DMS53 treated with DMSO at 0.1 percent for 48 hours (cell line): ENCODE data around the gene SLC10A7.
A peak's percentile ranks its signal among the peaks of the same experiment; 100 is the strongest.

Experiments used
- DNase-seq: peaks from one replicate; lab custom pipeline; 2025; ENCODE audit not compliant: unreplicated experiment; lab: John Stamatoyannopoulos, UW

SLC10A7 gene

DNA sequence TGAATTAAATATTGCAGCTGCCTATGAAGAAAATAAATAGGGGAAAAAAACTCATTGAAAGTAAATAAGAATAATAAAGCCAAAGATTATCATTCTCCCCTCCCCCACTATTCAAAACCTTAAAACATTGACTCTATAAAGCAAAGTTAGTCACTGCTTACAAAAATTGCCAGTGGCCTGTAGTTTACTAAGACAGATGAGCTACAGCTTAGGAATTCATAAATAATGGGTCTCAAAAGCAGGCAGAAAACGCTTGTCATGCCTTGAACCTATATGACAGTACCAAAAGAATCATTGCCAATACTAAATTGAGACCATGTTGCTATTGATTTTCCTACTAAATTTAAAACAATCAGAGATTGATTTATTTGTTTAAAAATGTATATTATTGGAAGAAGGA is 78.9 kb downstream of the SLC10A7 start:
- DNase-seq, result no peak

DNA sequence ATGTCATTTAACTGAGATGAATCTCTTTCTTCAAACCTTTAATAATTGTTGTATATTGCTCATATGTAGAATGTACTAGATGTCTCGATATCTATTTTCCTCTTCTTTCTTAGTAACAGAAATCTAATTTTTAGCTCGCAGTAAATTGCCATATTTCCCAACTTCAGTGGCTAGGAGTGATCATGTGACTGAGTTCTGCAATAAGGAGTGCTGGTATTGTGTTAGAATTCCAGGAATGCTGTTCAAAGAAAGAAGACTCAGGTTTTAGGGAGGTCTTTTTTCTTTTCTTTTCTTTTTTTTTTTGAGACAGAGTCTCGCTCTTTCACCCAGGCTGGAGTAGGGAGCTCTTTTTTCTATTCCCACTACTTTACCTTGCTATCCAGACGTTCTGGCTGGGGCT is 81.7 kb downstream of the SLC10A7 start:
- no peak for DNase-seq

DNA sequence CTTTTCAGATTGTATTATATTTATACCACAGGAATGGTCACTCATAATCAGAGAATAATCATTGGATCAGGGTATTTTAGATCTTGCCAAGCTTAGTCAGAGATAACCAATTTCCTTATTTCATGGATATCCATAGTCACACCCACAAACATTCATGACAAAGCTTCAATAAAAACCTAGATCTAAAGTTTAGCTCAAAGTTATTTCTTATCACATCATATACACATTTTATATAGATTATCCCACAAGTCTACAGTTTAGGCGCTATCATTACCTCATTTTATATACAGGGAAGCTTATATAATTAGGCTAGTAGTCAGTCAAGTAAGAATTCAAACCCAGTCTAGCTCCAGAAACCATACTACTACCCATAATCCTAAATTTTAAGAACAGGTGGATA is 82.3 kb downstream of the SLC10A7 start:
- no peak for DNase-seq

DNA sequence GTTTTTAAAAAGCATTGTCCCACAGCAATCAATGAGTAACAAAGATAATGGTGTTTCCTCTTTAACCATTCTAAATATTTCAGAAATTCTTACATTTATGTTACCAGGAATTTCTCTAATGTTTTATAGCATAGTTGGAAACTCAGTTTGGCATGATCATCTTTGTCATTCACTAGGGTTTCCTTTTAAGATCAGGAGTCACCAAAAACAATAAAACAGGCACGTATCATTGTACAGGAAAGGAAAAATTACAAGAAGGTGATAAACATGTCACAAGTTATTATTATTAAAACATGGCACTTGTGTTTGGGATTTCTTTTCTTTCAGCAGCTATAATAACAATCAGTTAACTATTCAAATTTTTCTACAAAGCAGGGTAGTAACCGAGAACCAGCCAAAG is 84.0 kb downstream of the SLC10A7 start:
- no peak for DNase-seq

DNA sequence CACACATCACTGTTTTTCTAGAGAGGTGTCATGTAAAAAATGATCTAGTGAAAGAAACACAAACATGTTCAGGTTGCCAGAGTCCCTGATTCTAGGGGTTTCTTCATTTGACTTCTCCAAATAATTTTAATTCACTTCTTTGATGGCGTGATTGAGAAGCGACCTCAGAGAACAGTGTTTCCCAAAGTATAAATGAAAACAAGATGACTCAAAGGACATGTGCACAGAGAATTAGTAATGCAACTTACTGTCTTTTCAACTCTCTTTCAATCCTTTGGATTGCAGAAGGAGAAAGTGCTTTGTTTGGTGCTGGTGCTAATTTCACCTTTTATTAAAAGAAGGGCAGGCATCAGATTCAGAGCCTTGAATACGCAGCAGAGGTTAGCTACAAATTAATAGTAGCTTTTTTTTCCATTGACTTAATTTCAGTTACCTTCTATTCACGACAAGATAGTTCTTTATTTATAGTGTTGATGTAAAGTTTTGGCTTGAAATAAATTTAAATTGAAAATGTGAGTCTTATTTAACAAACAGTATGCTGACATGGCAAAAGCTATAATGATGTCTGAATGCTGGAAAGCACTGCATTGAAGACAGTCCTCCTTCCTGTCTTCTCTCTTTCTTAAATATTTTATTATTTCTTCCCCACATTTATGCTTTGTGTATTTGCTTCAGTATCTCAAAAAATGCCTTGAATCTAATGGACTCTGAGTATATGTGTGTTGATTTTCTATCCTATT is 85.1 kb downstream of the SLC10A7 start:
- DNase-seq, result no peak

DNA sequence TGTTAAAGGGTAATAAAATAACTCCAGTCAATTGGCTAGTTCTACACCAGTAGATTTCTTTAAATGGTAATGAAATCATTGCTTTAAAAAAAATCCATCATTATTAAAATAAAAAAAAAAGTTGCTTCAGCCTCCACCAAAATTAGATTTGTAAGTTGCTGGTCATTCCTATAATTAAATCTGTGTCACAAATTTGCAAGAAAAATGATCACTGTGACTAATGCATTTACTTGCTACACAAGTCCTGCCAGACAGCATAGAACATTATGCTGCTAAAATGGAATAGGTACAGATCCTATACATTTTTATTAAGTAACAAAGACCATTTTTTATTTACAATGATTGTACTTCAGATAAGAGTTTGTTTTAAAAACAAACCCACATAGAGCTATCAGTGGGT is 85.8 kb downstream of the SLC10A7 start:
- no peak for DNase-seq

DNA sequence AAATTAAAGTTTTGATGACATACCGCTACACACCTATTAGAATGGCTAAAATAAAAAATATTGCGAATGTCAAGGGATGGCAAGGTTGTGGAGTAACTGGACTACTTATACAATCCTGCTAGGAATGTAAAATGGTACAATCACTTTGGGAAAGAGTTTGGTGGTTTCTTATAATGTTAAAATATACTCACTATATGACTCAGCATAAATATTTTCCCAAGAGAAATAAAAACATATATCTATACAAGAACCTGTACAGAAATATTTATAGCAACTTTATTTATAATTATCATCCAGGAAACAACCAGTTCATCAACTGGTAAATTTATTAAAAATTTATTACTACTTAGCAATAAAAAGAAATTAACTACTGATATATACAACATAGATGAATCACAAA is 89.7 kb downstream of the SLC10A7 start:
- DNase-seq, result no peak

DNA sequence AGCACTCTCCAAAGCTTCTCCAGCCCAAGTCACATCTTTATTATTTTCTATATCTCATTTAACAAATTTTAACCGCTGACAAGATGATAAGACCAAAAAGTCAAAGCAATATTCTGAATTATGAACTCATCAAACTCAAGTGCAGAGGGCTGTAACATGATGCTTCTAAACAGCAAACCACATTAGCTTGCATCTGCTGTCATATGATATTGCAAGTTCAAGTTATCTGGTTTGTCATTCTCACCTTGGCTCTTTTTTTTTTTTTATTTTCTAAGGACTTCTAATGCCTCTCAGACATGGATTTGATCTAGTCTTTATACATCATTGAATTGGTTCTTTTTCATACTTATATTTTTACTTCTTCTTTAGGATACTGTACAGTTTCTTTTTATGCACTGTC is 93.4 kb downstream of the SLC10A7 start:
- peak; percentile 2 for DNase-seq

DNA sequence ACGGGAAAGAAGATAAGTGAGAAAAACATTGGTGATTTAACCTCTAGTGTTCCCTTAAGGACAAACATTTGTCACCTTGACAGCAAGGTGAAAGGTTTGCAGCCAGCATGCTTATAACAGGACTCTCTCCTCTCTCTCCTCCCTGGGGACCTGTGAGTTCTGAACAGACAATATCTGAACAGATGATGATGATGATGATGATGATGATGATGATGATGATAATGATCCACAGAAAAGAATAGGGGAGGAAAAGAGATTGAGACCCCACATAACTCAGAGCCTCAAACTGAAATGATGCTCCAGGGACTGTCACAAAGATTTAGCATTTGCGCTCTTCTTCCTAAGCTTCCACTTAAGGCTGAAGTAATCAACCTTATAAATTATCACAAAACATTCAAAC is 103.9 kb downstream of the SLC10A7 start:
- no peak for DNase-seq

DNA sequence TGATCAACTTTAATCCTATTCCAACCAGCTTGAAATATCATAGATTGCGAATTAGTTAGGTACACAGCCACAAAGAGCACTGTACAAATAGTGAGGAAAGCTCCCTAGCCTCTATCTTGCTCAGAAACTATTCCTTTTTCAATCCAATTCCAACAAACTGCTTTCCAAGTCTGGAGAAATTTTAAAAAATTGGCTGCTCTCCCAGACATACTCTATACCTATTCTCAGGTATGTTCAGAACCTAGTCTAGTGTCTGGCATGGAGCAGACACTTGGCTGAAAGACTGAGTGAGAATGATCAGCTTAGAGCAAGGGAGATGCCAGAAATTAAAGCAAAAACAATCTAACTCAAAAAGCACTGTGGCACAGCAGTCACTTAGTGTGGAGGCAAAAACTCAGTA is 105.9 kb downstream of the SLC10A7 start:
- no peak for DNase-seq

DNA sequence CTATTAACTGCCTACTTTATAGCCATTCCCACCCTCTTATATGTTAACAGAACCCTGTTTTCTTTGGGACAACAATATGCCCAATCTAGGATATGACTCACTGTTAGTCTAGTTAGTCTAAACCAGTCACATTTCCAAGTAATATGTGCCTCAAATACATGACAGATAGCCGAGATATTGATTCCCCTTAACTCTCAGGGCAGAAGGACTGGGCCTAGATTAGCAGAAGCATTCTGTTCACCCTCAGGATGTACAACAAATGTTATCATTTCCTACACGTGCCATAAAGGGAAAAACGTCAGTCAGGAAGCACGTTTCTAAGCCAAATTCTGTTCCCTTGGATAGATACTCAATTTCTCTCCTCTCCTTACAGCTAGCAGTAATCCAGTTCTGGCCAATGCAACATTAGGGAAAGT is 114.1 kb downstream of the SLC10A7 start:
- peak; percentile 18 for DNase-seq

DNA sequence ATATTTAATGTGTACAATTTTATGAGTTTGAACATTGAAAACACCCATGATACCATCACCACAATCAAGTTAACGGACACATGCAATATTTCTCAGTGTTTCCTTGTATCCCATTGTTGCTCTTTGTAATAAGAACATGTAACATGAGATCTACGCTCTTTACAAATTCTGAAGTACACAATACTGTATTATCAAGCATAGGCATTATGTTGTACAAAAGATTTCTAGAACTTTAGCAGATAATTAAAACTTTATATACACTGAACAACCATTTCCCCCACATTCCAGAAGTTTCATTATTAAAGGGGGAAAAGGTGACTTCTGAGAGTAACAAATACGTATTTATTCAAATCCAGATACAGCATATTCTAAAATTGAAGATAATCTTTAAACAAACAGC is 114.5 kb downstream of the SLC10A7 start:
- no peak for DNase-seq

DNA sequence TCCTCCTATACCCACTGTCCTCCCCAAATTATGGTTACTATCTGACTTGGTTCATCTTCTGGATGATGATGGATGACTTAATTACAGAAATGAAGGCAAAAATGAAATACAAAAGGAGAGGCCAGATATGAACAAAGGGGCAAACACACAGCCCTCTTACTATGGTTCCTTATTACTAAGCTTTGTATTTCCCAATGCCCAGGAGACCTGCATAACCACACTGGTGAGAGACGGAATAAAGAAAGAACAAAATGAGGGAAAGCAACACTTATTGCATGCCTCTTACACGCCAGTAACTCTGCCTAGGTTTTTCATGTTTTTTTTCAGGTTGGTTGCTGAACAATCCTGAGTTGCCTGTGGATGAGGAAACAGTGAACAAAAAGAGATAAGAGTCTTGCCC is 120.5 kb downstream of the SLC10A7 start:
- DNase-seq, result no peak

DNA sequence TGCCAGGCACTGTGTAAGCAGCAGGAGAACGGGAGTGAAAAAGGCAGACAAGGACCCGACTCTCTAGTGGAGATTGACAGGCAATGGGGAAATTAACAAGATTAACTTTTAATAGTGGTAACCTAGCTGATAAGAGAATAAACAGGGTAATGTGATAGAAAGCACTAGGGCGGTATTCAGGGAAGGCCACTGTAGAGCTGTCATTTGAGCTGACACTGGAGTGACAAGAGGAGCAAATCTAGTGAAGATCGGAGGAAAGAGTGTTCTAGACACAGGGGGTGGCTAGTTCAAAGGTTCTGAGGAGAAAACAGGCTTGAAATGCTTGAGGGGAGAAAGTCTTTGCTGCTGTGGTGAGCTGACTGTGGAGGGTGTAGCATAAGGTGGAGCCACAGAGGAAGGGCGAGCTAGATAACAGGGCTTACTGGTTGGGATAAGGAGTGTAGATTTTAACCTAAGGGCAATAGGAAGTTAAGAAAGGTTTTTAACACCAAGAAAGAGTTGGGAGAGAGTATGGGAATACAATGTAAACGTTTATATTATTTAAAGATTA is 122.8 kb downstream of the SLC10A7 start:
- DNase-seq, result no peak

DNA sequence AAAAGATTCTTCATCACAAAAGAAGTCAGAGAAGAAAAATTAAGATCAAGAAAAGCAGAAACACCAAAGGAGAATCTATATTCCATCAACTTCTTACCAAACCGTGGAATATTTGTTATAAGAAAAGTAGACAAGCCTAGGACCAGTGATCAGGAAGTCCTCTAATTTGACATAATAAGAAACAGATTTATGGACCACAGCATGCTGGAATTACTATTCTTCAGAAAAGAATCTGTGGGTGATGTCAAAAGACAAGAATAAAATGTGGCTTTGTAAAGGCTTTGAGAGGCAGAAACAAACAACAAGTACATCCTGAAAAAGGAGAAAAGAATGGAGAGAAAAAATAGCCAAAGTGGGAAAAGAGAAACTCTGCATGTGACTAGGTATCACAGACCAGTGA is 123.3 kb downstream of the SLC10A7 start:
- no peak for DNase-seq

DNA sequence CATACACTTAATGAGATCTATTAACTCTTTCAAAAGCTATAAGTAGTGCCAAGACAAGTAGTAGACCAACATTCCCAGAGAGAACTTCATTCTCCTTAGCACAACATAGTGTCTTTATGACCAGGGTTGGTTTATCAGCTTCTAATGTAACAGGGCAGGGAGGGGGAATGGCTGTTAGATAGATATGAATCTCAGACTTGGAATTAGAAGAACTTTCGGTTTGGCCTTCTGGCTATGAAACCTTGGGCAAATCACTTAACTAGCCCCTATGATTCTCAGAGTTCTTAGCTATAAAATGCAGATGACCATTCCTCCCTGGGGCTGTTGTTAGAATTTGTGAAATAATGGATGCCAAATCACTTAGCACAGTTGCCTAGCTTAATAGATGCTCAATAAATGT is 132.2 kb downstream of the SLC10A7 start:
- no peak for DNase-seq

DNA sequence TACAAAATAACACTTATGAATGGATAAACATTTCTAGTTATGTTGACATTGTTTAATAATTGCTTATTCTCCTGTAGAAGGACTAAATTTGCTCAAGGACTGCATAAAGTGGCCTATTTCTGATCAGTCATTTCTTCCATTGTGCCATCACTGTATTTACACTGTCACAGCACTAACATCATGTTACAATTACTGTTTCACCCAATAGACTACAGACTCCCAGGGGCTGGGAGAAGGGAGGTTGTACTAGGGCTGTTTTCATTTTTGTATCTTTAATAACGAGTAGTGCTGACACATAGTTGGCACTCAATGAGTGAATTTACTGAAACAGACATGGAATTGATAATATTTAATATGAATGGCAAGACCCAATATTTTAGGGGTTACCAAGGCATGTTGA is 139.5 kb downstream of the SLC10A7 start:
- DNase-seq, result no peak

DNA sequence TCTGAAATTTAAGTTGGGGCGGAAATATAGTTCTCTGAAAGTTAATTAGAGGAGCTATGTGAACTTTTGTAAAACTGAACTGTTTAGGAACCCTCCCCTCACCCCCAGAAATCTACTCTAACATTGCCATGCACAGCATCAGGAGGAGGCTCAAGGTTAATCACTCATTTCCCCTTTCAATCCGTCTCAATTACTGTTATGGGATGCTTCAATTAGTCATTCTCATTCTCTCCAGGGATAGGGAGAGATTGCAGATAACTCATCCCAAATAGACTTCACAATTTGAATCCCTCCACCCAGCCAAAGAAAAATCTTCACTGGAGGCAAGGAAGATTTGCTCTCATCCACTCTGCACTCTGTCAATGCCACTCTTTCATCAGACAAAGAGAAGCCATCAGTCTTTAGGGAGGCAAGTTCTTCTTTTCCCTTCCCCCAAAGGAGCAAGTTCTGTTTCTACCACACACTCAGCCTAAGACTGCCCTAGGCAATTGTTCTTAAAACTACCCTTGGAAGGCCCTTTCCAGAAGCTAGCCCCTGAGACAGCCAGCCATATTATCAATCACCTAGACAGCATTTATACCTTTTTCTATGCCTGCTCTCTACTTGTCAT is 140.4 kb downstream of the SLC10A7 start:
- no peak for DNase-seq

DNA sequence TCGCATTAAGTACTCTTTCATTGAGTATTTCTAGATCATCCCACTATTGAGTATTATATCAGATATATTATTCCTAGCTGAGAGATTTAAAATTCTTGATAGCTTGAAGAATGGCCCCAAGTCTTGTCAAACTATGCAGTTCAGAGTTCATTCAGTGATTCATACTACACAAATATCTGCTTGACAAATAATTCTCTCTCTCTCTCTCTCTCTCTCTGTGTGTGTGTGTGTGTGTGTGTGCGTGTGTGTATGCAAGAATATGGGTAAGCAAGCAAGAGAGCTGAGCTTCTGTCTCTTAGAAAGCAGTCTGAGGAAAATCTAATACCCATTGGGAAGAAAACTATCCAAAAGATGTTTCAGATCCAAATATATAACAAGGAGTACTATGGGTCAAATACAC is 142.0 kb downstream of the SLC10A7 start:
- no peak for DNase-seq

DNA sequence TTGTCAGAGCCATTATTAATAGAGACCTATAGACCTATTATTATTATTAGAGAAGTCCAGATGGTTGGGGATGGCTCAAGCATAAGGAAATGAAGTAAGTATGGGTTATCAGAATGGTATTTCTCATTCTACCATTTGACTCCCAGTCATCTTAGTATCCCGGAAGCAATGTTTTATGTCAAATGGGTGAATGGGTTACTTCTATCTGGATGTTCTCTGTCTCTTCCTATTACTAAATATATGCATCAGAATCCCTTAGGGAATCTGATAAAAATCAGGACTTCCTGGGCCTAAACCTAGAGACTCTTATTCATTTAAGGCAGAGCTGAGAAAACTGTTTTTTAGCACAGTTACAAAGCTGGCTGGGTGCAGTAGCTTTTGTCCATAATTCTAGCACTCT is 149.9 kb downstream of the SLC10A7 start:
- DNase-seq, result no peak

DNA sequence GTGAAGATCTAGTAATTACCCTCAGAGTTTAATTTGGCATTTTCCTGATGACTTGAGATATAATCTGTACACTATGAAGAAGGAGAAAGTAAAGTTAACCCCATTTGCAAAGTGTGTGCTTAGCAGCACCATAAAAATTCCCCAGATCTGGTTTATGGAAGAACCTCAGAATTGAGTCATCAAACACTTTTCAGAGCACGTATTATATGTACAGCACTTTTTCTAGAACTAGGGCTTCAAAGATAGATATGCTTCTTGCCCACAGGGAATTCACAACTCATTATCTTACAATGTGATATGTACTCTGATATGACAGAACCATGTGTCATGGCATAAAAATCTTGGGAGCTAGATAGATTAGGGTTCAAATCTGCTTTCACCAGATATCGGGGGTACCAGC is 150.9 kb downstream of the SLC10A7 start:
- DNase-seq, result no peak

DNA sequence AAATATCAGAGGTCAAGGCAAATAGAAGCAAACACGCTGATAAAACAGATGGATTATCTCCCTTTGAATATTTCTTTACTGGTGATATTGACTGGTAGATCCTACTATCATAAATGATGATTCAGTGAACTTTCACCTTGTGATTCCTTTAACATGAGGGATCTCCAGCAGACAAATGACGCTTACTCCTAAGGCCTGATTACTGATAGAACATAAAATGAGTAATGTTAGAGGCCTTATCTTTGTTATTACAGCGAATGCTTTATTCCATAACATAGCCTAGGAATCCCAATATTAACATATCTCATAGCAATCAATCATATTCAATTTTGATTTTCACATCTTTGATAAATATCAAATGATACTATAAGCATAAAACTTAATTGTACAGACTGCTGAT is 152.3 kb downstream of the SLC10A7 start:
- DNase-seq, result no peak

DNA sequence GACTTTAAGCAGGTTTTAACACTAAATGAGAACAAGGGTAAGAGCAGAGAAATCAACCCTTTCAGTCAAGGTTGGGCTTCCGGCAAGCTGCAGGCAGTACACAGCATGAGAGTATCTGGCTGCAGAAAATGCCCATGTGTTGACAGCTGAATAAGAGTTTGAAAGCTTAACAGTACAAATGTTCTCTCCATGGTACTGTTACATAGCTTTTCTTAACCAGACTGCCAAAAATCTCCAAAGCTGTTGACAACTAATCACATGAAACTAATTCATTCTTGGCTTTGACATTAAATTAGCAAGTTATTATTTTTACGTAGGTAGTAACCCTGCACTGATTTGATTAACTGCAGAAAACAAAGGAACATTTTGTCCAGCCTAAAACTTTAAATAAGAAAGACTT is 153.5 kb downstream of the SLC10A7 start:
- DNase-seq, result no peak
